NCI-H128 (cell line): ENCODE data around the gene WHRN.

ENCODE experiments used
- DNase-seq: peaks from one replicate; lab custom pipeline; 2025; ENCODE audit not compliant: unreplicated experiment; lab: John Stamatoyannopoulos, UW

Gene WHRN

DNA sequence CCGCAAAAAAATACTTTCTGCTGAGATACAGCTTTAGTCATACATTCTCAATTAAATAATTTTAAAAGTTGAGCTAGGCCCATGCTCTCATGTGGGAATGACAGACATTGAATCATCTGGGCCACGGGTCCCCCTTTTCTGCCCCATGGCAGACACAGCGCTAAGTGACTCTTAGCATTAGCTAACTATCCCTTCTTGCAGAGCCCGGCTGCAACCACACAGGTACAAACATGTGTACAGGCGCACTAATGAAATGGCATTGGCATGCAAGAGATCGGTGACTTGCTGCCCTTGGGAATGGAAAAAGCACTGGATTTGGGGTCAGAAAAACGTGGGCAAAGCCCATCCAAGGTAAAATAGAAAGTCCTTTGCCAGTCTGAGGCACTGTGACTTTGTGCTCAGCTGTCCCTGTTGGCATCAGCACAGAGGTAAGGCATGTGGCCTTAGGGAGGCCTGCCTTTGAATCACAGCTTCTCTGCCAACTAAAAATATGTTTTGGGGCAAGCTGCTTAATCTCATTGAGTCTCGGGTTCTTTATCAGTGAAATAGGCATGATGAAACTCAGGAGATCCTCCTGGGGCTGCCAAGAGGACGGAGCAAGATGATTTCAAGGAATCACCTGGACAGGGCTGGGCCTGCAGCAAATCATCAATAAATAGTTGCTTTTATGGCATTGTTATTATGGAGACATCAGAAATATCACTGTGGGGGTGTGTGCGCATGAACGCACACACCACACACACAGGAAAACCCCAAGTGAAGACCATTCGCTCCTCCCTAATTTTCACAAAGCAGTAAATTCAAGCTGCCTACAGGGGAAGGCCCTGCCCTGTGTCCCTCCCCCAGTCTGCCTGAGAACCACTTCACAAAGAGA is 54.2 kb downstream of the WHRN start:
- no peak for DNase-seq

DNA sequence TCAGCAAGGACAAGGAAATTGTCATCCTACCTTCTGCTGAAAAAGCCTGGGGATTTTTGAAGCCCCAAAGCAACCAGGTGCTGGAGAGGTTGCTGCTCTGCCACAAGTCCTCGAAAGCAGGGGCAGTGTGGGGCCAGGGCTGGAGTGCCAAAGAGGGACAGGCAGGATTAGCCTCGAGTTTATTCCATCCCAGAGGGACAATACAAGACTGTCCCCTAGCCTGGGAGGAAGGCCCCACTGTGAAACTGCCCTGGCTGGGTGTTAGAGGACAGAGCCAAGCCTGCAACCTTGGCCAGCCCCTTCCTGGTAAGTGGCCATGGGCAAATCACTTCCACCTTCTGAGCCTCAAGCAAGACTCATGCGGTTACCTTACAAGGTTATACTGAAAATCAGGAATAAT is 55.1 kb downstream of the WHRN start:
- no peak for DNase-seq

DNA sequence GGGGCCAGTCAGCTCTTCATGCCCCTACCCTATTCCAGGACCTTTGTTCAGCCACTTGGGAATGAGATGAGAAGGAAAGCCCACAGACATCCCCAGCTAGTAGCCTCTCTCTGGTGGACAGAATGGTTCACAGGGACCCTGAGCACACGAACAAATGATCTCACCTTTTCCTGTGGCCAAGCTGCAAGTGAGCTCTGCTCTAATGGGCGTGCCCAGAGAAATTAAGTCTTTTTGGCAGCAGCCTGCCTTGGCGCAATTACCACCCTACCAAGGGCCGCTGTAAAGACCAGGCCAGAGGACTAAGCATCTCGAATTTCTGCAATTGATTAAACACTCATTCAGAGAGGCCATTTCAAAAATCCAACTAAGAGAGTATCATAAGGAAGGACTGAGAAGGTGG is 56.0 kb downstream of the WHRN start:
- no peak for DNase-seq

DNA sequence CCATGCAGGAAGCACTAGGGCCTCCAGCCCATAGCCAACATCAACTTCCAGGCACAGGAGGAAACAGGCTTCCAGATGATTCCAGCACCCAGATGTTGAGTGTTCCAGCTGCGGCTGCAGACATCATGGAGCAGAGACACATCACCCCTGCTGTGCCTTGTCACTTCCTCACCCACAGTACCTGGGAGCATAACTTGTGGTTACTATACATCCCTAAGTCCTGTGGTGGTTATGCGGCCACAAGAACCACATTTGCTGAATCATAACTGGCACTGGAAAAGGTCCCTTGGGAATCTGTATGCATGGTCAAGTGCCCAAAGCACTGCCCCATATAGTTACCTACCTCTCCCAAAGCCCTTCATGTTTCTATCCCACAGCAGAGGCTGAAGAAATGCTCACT is 56.6 kb downstream of the WHRN start:
- no peak for DNase-seq

DNA sequence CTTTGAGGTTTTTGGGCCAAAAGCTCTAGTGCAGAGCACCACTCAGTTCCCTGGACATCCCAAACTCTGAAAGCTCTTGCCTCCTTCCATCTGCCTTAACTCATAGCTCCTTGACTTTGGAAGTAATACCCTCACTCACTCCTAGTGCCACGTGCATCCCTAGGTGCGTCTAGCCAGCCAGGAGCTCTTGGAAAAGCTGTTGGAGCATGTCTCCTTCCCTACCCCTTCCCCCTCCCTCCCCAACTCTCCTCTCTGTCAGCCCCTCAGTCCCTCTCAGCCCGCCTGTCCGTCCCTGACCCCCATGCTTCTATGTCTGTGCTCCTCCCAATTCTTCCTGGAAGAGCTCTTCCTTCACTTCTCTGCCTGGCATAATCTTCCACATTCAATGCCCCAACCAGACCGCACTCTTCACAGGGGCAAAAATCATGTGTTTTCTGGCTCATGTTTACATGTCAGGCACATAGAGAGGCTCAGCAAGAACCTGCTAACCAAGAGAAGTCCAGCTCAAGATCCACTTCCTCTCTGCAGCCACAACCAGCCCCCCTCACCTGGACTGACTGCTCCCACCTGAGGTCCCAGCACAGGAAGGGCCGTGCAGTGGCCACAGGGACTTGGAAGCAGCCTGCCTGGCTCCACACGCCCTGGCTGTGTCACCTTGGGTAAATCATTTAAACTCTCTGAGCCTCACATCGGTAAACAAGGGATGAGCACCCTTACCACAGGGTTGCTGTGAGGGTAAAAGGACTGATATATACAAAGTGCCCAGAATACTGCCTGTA is 58.4 kb downstream of the WHRN start:
- DNase-seq = no peak

DNA sequence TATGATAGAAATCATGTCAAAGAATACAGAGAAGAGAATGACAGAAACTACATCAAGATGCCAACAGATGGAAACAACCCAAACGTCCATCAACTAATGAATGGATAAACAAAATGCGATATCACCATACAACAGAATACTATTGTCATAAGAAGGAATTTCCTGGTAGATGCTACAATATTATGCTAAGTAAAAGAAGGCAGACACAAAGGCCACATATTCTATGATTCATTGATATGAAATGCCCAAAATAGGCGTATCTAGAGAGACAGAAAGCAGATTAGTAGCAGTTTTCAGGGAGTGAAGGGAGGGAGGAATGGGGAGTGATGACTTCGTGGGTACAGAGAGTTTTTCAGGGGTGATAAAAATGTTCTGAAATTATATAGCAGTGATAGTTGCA is 59.2 kb downstream of the WHRN start:
- no peak for DNase-seq

DNA sequence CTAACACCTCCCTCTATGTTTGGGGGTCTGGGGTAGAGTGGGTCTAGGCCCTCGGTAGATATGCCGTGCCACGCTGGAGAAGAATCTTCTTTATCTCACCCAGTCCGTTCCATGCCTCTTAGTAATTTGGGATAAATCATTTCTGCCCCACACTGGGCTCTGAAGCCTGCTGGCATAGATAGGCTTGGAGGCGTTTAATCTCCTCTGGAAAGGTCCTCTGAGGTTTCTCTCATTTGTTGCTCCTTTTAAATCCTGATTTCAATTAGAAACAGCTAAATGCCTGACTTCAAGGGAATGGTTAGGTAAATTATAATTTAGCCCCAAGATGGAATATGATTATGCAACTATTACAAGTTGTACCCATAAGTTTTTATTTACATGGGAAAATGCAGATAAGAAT is 59.7 kb downstream of the WHRN start:
- DNase-seq = no peak

DNA sequence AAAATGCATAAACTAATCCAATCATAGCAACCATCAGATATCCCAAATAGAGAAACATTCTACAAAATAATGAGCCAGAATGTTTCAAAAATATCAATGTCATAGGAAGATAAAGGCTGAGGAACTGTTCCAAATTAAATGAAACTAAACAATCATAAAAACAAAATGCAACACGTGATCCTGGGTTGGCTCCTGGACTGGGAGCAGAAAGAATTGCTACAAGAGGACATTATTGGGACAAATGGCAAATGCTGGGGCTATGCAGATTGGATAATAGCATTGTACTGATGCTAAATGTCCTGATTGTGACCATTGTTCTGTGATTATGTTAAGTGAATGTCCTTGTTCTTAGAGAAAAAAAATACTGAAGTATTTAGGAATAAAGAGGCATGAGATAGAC is 63.3 kb downstream of the WHRN start:
- DNase-seq = no peak

DNA sequence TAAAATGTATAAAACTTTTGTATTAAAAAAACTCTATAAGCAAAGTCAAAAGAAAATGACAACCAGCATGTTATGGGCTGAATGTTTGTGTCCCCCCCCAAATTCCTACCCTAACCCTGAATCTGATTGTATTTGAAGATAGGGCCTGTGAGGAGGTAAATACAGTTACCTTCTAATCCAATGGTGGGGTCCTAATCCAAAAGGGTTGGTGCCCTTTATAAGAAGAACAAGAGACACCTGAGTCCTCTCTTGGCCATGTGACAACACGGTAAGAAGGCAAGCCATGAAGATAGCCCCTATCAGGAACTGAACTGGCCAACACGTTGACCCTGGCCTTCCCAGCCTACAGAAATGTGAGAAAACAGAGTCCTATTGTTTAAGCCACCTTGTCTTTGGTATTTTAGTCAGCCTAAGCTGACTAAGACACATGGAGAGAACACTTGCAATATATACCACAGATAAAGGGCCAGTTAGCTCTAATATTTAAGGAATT is 67.8 kb downstream of the WHRN start:
- DNase-seq = no peak

DNA sequence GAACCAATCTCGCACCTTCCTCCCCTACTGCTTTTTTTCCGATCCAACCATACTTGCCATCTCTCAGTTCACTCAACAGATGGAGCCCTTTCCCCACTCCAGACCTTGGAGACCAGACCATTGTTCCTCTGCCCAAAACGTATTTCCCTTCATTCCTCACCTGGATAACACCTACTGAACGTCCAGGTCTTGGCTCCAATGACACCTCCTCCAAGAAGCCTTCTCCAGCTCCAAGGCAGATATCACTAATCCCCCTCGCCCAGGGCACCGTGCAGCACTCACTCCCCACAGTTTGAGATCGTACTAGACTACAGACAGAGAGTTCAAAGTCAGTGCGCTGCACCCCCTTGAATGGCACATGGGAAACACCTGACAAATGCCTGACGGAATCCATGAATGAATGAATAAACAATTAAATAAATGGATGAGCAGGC is 70.4 kb downstream of the WHRN start:
- DNase-seq = peak; percentile 23

DNA sequence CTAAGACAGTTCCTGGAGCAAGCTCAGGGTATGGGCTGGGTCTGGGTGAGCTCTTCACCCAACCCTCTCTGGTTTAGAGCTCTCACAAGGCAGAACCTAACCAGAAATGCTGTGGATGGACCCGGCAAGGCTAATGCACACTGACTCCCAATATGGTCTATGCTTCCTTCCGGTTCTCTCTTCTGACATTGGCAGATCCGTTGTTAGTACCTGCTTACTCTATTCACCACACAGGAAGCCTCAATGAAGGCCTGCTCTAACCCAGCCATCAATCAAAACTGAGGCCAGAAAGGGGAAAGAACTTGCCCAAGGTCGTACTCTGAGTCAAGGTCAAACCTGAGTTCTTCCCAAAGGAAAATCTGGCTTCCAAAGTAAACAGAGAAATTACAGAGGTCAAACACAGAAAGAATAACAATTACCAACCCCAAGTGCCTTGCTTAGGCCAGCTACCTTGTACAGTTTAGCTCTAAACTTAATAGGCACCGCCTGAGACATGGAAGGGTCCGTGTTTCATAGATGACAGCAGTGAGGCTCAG is 71.5 kb downstream of the WHRN start:
- DNase-seq = no peak

DNA sequence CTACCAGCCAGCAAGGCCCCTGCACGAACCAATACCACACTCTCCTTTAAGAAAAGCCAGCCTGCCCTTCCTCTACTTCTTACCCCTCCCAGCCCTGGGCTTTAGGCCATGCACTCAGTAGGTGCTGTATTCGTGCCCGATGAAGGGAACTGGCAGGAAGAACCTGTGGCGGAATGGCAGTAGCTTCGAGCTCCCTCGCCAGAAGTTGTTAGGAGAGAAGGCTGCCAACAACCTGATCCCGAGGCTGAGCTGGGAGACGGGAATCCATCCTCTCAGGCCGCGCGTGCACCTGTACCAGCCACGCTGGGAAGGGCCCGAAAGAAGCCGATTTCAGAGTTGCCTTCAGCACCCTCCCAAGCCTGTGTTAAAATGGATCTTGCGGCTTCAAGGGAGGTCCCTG is 72.2 kb downstream of the WHRN start:
- no peak for DNase-seq

DNA sequence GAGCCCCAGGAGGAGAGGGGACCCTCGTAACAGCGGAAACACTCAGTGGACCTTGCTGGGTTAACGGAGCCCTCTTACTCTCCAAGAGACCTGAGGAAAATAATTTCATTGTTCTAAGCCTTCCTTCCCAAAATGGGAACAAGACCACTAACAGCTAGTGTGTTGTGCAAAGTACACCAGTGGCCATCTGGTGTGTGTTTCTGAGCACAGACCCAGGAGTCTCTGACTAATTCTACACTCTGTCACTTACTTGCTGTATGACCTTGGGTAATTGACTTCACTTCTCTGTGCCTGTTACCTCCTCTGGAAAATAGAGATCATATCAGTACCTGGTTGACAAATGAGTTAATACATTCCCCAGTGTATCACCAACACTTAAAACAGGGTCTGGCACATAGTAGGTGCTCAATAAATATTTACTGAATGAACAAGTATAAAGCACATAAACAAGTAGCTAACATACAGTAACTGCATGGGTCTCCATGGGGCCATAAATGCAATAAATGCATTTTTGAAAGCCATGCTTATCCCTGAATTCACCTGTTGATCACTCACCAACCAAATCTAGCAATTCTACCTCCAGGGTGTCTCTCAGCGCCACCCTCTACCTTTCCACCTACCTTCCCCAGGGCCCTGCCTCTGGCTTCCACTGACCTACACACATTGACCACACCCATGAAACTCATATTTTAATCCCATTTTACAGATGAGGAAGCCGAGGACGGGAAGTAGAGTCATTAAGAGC is 72.8 kb downstream of the WHRN start:
- DNase-seq = no peak

DNA sequence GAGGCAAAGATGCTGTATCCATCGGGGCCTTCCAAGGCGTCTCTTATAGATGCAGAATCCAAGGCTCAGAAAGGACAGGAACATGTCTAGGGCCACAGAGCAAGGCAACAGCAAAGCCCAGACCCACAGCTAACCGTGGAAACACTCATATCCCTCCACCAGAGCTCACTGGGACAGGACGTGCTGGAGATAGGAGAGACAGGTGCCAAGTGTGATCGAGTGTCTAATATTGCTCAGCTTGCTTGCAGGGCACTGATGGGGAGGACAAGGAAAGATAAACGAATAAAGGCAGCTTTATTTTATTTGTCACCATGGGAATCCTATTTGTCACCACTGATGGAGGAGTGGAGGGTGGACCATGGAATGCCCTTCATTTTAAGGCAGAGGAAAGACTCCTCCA is 73.5 kb downstream of the WHRN start:
- DNase-seq = no peak

DNA sequence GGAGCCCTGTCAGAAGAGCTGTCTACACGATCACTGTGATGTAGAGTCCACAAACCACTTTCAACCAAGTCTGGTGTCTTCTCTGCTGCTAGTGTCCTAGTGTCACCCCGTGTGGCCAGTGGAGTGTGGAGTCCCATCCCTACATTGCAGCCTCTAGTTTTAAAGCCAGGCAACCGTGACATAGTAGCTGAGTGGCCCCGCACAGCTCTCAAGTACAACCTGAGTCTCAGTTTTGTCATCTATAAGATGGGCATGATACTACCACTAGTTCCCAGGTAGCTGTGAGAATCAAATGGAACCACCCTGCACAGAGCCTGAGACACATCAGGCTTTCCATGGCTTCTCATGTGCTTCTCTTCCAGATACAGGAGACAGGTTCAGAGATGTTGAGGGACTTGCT is 74.3 kb downstream of the WHRN start:
- no peak for DNase-seq

DNA sequence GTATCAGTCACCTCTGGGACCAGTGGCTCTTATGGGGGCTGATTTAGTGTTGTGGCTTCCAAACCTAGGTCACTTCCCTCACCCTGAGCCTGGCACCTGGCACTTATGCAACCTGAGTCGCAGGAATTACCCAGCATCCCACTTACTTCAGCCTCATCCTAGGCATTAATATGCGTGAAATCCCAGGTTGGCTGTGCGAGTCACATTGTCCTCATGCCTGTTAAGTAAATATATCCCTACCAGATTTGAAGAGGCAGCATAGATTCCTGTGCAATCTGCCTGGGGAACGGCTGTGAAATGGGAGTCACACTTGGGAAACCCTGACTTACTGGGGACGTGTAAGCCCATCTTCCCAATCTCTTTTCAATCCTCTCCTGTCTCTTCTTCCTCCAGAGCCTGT is 74.8 kb downstream of the WHRN start:
- peak; percentile 39 for DNase-seq

DNA sequence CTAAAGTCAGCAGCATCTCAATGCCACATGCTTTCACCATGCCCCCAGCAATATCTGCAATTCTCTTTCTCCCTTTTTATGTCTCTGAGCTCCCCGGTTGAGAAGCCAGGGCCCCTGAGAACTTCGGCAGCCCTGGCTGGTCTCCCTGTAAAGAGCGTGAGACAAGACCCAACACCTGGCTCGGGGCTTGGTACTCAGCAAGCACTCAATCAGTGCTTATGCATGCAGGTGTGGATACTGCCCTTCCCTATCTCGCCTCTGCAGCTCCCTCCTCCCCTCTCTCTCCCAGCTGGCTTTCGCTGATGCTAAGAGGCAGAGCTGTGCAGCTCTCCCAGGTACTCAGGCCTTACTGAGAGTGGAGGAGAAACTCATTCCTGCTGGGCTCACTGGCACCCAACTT is 75.8 kb downstream of the WHRN start:
- no peak for DNase-seq

DNA sequence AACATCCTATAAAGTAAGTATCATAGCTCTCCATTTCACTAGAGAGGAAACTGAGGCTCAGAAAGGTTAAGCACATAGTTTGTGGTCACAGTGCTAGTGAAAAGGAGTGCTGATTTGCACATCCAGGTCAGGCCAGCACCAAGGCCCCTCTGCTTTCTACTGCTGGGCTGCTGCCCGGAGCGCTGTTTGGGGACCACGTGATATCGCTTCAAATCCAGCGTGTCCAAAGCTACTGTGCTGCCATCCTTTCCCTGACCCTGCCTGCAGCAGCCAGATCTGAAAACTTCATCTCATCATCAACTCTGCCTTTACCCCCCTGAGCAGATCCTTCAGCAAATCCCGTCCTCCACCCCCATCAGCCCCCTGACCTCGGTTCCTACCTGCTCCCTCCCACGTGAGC is 76.8 kb downstream of the WHRN start:
- DNase-seq = no peak

DNA sequence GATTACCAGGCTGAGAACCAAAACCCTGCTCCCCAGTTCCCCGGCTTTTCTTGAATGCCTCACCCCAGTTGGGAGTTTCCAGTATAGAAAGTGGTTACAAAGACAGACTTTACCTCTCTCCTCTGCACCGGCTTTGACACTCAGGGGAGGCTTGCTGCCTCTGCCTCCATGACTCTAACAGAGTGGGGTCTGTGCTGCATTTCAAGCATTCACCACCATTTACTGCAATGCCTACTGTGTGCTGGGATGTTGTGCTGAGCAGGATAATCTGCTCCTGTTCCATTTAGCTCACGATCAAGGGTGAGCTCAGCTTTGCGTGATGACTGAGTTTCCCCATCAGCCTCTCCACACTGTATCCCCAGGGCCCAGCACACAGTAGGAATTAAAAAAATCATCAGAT is 77.6 kb downstream of the WHRN start:
- DNase-seq = no peak

DNA sequence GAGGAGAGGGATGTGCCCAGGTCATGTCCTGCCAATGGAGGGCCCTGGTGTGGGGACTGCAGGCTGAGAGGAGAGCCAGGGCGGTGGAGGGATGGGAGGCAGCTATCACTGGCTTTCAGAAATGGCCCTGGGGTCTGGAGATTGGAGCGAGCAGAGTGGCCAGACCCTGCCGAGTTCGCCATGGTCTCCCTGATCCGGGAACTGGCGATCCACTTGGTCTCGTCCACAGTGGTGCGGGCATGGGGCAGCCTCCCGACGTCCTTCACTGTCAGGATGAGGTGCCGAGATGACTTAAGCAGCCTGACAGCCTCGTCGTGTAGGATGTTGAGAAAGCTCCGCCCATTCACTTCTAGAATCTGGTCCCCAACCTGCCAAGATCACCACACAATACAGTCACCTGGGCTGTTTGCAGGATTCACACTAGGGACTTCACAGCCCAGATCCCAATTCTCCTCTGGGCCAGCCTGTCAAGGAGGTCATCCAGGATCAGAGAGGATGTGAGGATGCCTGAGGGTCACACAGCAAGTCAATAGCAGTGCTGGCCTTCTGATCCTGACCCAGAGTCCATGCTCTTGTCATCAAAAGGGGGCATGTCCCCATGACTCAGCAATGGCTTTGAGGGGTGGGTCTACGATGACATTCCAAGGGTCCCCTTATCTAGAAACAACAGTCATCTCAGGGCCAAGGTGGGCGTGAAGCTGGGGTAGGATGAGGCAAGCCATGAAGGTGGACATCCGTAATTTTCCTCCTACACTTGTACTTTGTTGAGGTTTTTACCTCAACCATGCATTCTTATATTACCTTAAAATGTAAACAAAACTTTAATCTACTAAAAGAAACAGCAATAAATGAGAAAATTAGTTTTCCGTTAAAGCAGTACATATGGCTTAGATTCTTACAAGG is 79.0 kb downstream of the WHRN start:
- no peak for DNase-seq
